Embryonic facial prominence (tissue), 1 donor: ENCODE measurements around the gene ABCA12.

Experiments
- DNase-seq: peaks from one replicate; pipeline ENCODE4 v3.0.0-alpha.2; 2016; ENCODE audit errors: extremely low spot score

ABCA12 gene

DNA sequence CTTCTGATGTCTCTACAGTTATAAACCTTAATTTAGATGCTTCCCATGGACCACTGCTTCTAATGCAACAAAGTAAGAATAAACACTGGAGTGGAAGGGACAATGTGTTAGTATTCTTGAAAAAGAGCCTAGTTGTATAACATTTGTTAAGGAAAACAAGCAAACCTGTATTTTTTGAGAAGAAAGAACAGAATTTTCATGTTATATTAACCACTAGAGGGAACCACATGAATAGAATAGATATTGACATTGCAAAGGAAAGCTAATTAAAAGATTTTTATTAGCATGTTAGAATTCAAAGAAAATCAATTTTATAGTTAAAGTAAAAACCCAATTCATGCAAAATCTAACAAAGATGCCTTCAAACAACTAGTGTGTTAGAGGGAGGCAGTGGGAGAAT is 177.7 kb downstream of the ABCA12 start:
- DNase-seq, result no peak

DNA sequence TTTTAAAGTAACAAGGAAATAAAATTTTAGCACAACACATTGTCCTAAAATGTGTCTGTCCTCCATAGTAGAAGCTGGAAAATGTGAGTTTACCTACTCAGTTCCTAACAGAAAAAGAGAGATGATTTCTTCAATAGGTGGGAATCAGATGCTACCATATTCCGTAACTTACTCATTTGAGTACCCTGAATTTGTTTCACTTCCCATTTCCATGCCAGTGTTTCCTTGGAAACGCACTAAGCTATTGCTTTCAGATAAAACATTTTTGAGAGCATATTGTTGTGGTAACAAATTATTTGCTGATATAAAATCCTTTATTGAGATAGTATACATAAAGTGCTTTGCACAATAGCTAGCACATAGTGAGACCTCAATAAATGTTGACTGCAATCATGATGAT is 191.5 kb downstream of the ABCA12 start:
- DNase-seq, result no peak

DNA sequence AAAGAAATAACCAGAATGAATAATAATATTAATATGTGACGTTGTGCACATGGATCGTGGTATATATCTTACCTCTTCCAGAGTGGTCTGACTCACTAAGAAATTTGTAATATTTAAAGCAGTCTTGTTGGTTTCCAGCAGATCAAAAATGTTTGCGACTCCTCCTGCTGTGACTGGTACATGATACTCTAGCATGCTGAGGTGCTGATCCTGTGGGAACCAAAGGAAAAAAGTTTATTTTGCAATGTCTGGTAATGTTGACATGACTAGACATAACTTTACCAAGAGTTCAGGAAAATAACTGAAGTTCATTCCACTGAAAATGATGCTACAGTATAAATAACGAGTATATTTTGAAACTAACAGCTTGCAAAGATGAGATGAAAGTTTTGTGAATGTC is 204.4 kb downstream of the ABCA12 start:
- DNase-seq, result no peak

DNA sequence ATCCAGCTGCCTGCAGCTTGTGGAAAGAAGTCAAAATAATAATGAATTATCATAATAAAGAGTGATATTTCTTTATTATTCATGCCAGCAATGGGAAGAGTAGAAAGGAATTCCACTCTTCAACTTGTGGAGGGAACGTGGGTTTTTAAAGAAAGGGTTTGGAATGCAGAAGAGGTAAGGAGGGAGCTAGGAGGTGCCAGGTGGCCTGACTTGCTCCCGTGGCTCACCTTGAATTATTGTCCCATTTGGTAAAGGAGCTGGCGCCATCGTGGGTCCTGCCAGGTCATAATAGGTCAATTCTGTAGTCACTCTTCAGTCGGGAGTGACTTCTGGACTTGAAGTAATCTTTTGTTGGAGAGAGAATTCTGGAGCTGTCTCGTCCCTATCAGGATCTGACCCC is 233.8 kb downstream of the ABCA12 start:
- DNase-seq, result no peak

DNA sequence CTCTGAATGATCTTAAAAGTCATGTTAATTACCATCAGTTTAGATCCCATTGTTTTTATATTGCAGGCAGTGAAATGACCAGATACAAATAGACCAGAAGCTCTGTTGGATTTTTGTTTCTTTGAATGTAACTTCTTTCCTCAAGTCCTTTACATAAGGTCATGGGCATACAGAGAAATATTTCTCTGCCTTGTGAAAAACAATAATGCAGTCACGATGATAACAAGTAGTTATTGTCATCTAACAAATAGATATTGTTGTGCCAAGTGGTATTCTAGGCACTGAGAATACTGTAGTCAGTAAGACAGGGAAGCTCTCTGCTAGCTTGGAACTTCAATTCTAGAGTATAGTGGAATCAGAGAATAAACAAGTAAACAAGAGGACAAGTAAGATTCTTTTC is 234.2 kb downstream of the ABCA12 start:
- no peak for DNase-seq

DNA sequence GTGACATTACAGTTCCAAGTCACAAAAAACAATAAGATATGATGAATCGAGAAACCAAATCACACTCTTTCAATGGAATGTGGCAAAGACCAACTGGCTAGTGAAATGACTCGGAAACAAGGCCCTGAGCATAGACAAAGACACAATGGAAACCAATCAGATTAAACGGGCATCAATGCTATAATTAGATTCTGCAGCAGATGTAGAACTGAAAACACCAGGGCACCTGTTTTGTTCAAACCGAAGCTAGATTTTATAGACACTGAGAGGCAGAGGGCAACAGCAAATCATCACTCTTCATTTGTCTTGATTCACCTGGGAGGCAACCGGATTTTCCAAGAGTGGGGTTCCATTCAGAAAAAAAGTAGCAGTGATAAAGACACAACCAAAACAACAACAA is 236.1 kb downstream of the ABCA12 start:
- no peak for DNase-seq

DNA sequence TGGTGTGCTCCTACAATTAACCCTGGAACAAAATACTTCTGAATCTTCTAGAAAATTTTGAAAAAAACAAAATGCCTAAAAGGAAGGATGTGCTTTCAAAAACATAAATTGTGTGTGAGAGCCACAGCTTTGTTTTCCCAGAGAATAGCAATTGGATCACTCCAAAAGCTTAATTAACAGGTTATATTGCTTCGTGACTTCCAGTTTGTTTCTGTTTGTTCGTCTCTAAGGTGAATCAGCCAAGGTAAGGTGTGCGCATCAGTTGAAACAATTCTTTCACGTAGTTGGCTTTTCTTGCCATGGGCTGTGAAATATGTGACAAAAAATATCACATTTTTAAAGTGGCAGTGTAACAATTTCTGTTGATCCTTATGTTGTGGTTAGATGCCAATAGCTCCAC is 238.7 kb downstream of the ABCA12 start:
- DNase-seq, result no peak

DNA sequence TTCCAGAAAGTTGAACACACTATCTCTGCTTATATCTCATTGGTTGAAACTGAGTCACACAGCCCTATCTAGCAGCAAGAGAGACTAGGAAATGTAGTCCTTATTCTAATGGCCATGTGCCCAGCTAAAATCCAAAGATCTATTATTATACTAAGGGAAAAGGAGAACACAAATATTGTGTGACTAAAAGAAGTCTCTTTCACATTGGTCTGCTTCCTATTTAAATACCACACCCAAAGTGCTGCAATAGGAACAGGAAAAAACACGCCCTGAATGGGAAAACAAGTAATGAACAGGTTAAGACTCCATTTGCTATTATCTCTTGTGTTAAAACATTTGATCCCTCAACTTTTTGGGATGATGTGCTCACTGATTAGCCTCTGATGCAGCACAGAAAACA is 242.2 kb downstream of the ABCA12 start:
- no peak for DNase-seq

DNA sequence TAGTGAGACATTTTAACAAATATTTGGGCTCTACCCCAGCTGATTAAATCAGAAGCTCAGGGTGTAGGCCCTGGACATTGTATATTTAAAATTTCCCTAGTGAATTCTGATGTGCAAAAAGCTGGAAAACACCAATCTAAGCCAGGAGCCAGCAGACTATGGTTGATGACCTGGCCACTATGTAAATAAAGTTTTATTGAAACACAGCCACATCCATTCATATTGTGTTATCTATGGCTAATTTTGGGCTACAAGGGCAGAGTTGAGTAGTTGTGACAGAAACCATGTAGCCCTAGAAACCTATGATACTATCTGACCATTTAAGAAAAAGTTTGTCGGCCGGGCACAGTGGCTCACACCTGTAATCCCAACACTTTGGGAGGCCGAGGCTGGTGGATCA is 243.0 kb downstream of the ABCA12 start:
- DNase-seq, result no peak

DNA sequence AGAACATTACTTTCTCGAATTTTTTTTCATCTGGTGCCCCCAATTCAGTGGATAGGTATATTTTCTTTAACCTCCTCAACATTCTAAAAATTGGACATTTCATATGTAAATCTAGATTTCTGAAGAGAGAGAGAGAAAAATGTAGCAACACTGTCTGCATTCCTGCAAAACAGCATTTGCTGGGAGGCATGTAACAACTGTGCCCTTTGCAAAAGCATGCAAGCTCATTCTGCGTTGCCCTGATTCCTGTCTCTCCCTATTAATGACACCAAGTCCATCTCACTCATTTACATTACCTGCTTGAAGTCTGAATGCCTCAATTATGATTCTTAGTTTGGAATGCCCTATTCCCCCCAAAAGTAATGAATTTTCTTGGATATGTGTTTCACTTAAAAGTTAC is 249.1 kb downstream of the ABCA12 start:
- no peak for DNase-seq

DNA sequence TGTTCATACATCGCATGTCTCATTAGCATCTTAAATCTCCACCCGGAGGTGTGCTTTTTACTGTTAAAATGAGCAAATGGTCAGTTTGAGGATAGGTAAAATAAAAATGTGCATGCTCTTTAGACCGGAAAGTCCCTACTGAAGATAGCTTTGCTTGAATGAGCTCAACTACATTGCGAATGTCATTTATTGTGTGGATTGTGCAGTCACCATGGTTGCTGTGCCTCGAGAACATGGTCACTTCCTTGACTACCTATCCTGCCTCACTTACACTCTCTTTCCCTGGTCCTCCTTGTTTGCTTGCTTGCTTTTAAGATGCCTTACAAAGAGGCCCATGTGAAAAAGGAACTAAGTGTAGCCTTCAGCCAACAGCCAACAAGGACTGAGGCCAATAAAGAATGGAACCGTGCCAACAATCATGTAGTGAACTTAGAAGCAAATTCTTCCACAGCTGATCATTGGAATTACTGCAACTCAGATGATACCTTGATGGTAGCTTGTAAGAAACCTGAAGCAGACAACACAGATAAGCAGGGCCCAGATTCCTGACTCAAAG is 256.7 kb downstream of the ABCA12 start:
- DNase-seq, result no peak
